CD4-positive, alpha-beta memory T cell (primary cell): ENCODE measurements around the gene EXD1. TPM values are rescaled to one million over a fixed set of nuclear protein-coding genes. Genes with fewer than 3 reads are reported as not detected.
A peak's percentile ranks its signal among the peaks of the same experiment; 100 is the strongest.

Source experiments
- CTCF ChIA-PET: fragments of 350-600 bp; sonication (Branson Sonifier 250); formaldehyde crosslinking; loops from one replicate; lab custom pipeline; 2021; ENCODE audit warnings: inconsistent platforms; ENCODE audit not compliant: partially characterized antibody; lab: Charles Lee
- POLR2A ChIA-PET: fragments of 350-600 bp; sonication (Branson Sonifier 250); formaldehyde crosslinking; loops from one replicate; lab custom pipeline; 2021; ENCODE audit not compliant: partially characterized antibody; lab: Charles Lee
- DNase-seq, 5 donors: peaks; one replicate each; pipeline versions ENCODE4 v3.0.0 to v3.0.0-alpha.2; 2020 to 2022; ENCODE audit warnings: mixed read lengths in 1 of 5
- H3K27ac ChIP-seq: one replicate; pipeline ENCODE4 v1.7.0; 2013; ENCODE audit warnings: low read depth, low read length
- H3K27me3 ChIP-seq: 2 replicates; pipeline ENCODE4 v1.7.0; 2013; ENCODE audit warnings: mild to moderate bottlenecking, low read length, moderate library complexity; ENCODE audit not compliant: insufficient read depth
- H3K36me3 ChIP-seq: 2 replicates; pipeline ENCODE4 v1.7.0; 2013; ENCODE audit warnings: mild to moderate bottlenecking, low read length, moderate library complexity; ENCODE audit not compliant: insufficient read depth
- H3K4me1 ChIP-seq: 2 replicates; pipeline ENCODE4 v1.7.0; 2013; ENCODE audit warnings: mild to moderate bottlenecking, low read length, moderate library complexity; ENCODE audit not compliant: insufficient read depth
- H3K4me3 ChIP-seq, 2 donors: one replicate each; pipeline ENCODE4 v1.7.0; 2013; ENCODE audit warnings: low read length in 2 of 2, mild to moderate bottlenecking in 1 of 2
- H3K9me3 ChIP-seq, 2 donors: one replicate each; pipeline ENCODE4 v1.7.0; 2013; ENCODE audit warnings: low read length in 2 of 2, control low read depth in 1 of 2; ENCODE audit not compliant: control insufficient read depth in 1 of 2
- H3K27ac Mint-ChIP-seq, 7 donors: one replicate each; pipeline ENCODE4 v1.8.0; 2020 to 2021; ENCODE audit warnings: mixed read lengths in 7 of 7, mild to moderate bottlenecking in 6 of 7, inconsistent platforms in 3 of 7, moderate library complexity in 3 of 7
- H3K27me3 Mint-ChIP-seq, 2 donors: one replicate each; pipeline ENCODE4 v1.8.0; 2020 to 2021; ENCODE audit warnings: mixed read lengths in 2 of 2
- H3K36me3 Mint-ChIP-seq, 2 donors: one replicate each; pipeline ENCODE4 v1.8.0; 2020 to 2021; ENCODE audit warnings: mixed read lengths in 2 of 2, inconsistent platforms in 1 of 2, mild to moderate bottlenecking in 1 of 2
- H3K4me1 Mint-ChIP-seq, 4 donors: one replicate each; pipeline ENCODE4 v1.8.0; 2020 to 2021; ENCODE audit warnings: mixed read lengths in 4 of 4, mild to moderate bottlenecking in 1 of 4
- H3K4me3 Mint-ChIP-seq, 8 donors: one replicate each; pipeline ENCODE4 v1.8.0; 2020 to 2021; ENCODE audit warnings: mixed read lengths in 8 of 8, mild to moderate bottlenecking in 7 of 8, moderate library complexity in 6 of 8, inconsistent platforms in 3 of 8
- H3K9me3 Mint-ChIP-seq, 8 donors: one replicate each; pipeline ENCODE4 v1.8.0; 2020 to 2021; ENCODE audit warnings: mixed read lengths in 8 of 8, mild to moderate bottlenecking in 5 of 8, inconsistent platforms in 3 of 8, moderate library complexity in 1 of 8
- intact Hi-C: fragments of 100-400 bp; cut with micrococcal nuclease; formaldehyde crosslinking; loops from one replicate; pipeline ENCODE4 v1.15.1; 2023
- polyA plus RNA-seq, 2 donors: library from polyadenylated mRNA; unstranded; fragments of 300-500 nt; fragmentation: Illumina TruSeq; gene quantifications; one replicate each; pipeline ENCODE4 v1.2.3, GENCODE V29; 2021
- total RNA-seq, 2 experiments: library from RNA; stranded (reverse); gene quantifications; one replicate each; pipeline ENCODE4 v1.2.3, GENCODE V29; 2021

Gene EXD1
- total and polyA plus RNA-seq, 4 experiments from 2014 or later = not detected

DNA sequence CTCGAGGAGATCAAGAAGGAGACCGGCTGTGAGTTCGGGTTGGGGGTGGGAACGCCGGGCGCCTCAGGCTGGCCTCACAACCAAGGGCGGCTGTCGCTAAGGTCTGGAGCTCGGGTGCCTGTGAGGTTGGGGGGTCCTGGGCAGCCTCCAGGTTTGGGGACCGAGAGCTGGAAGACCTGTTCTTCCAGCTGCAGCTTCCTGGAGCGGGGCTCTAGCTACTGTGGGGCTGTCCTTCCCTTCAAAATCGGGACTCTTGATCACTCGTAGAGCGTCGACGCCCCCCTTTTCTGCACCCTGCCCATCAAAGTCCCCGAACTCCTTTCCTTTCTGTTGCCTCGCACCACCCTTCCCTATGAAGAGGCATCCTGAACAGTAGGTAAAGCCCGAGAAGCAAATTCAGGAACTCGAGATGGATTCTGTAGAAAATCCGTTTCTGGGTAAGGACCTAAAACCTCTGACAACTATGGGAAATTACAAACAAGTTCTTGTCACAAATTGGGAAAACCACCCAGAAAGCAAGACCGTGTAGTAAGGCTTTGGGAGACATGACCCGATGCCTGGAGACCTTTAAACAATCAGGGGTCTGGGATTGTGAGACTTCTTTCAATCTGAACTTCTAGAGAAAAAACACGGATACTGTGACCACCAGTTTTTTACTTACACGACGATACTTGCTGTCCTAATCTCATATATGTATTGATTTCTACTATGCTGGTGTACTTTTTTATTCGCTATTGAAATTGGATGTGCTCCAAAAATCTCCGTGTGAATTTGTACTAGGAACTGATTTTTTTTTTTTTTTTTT lies 1.1 kb upstream of the EXD1 start:
- Histone ChIP-seq H3K9me3 (no peaks in the 10 kb centered on the region), H3K36me3 (no peaks in the 10 kb centered on the region), H3K4me1 (peaks cover 28% of the 10 kb centered on the region), H3K27me3 (no peaks in the 10 kb centered on the region), H3K27ac (peak overlapping the region; percentile 81), H3K4me3 (peak overlapping the region; percentile 77 to 83)
- H3K4me3 Mint-ChIP-seq = peak overlapping the region; percentile 89 to 93 (median 90)
- intact Hi-C loops = loop anchor here (1.0 to 5.0 kb wide), 7 partner anchors 52 to 909 kb away; partner anchors contain the start of genes CHAC1, INAFM2, NDUFAF1 and NUSAP1
- POLR2A ChIA-PET = interaction anchor here (0.8 to 2.1 kb wide), 20 partner anchors 11 to 1259 kb away, joined by 3 to 24 read pairs (median 3); partner anchors contain the start of genes CHAC1, INO80, IVD and NDUFAF1
- H3K9me3 Mint-ChIP-seq = no peaks in the 10 kb centered on the region
- DNase-seq = peak in 1 of 5 donors; percentile 4
- CTCF ChIA-PET = interaction anchor here (0.7 to 1.5 kb wide), 15 partner anchors 11 to 924 kb away, joined by 3 to 6 read pairs (median 3); partner anchors contain the start of genes NDUFAF1, NUSAP1, OIP5 and PLCB2
- peak overlapping the region; percentile 94 to 98 (median 97) for H3K27ac Mint-ChIP-seq
- H3K36me3 Mint-ChIP-seq = peaks cover 0 to 4% of the 10 kb centered on the region in 2 donors
- H3K4me1 Mint-ChIP-seq = peaks cover 20 to 42% (median 26%) of the 10 kb centered on the region in 4 donors
- no peaks in the 10 kb centered on the region for H3K27me3 Mint-ChIP-seq

GRCh38 chr15:41230345-41230649 lies 260 bp downstream of the EXD1 start:
- H3K4me1 Mint-ChIP-seq = peaks cover 17 to 42% (median 26%) of the 10 kb centered on the region in 4 donors
- peak overlapping the region; percentile 89 to 93 (median 90) for H3K4me3 Mint-ChIP-seq
- DNase-seq = no peak
- ChIA-PET CTCF (interaction anchor here (0.5 to 1.5 kb wide), 4 partner anchors 56 to 1882 kb away, joined by 3 to 6 read pairs (median 3); no protein-coding TSS in a partner anchor), POLR2A (interaction anchor here (0.9 to 2.1 kb wide), 11 partner anchors 12 to 661 kb away, joined by 3 to 24 read pairs (median 4); partner anchors contain the start of genes INO80, NUSAP1, OIP5 and RPUSD2)
- Histone ChIP-seq H3K4me3 (peak overlapping the region in 1 of 2 donors; percentile 77), H3K4me1 (peaks cover 28% of the 10 kb centered on the region), H3K27ac (peak overlapping the region; percentile 81), H3K36me3 (no peaks in the 10 kb centered on the region), H3K27me3 (no peaks in the 10 kb centered on the region), H3K9me3 (no peaks in the 10 kb centered on the region)
- no peaks in the 10 kb centered on the region for H3K9me3 Mint-ChIP-seq
- peaks cover 0 to 4% of the 10 kb centered on the region in 2 donors for H3K36me3 Mint-ChIP-seq
- peaks cover 0 to 1% of the 10 kb centered on the region in 2 donors for H3K27me3 Mint-ChIP-seq
- intact Hi-C loops = loop anchor here (1.0 to 5.0 kb wide), 5 partner anchors 103 to 908 kb away; partner anchors contain the start of genes INAFM2, INO80, NDUFAF1 and NUSAP1
- peak overlapping the region; percentile 94 to 98 (median 97) for H3K27ac Mint-ChIP-seq

GRCh38 chr15:41219381-41219780 lies 11.2 kb downstream of the EXD1 start:
- no peaks in the 10 kb centered on the region for H3K36me3 ChIP-seq
- Mint-ChIP-seq H3K36me3 (no peaks in the 10 kb centered on the region), H3K27ac (no peak overlapping the region), H3K4me1 (no peaks in the 10 kb centered on the region), H3K9me3 (peaks cover 0 to 2% (median 0%) of the 10 kb centered on the region in 8 donors), H3K4me3 (no peak overlapping the region), H3K27me3 (peaks cover 17 to 28% of the 10 kb centered on the region in 2 donors)
- intact Hi-C loops = no loop called here
- H3K4me1 ChIP-seq = no peaks in the 10 kb centered on the region
- H3K4me3 ChIP-seq = no peak overlapping the region
- ChIA-PET POLR2A (no interaction called here), CTCF (no interaction called here)
- DNase-seq = no peak
- H3K27me3 ChIP-seq = no peaks in the 10 kb centered on the region
- H3K27ac ChIP-seq = no peak overlapping the region
- H3K9me3 ChIP-seq = no peaks in the 10 kb centered on the region

DNA sequence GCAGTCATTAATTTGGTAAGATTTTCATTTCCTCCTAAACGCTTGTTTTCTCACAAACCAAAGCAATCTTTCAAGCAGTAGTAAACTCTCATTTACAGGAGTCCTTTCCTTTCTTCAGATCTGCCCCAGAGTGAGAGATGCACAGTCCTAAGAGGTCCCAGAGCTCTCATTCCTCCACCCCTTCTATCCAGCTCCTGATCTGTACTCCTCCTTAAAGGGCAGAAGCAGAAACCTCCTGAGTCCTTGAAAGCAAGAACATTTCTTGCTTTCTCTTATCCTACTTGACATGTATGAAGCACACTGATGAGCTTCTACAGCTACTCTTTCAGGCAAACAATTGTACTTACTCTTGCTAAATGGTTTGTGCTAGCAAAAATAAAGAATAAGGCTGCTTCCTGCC lies 11.7 kb downstream of the EXD1 start:
- DNase-seq = no peak
- H3K27ac Mint-ChIP-seq = no peak overlapping the region
- H3K27ac ChIP-seq = no peak overlapping the region
- intact Hi-C loops = no loop called here
- POLR2A ChIA-PET = no interaction called here
- H3K4me1 ChIP-seq = no peaks in the 10 kb centered on the region
- no peaks in the 10 kb centered on the region for H3K9me3 ChIP-seq
- H3K4me1 Mint-ChIP-seq = no peaks in the 10 kb centered on the region
- no peaks in the 10 kb centered on the region for H3K27me3 ChIP-seq
- H3K9me3 Mint-ChIP-seq = peaks cover 0 to 2% (median 0%) of the 10 kb centered on the region in 8 donors
- no peaks in the 10 kb centered on the region for H3K36me3 Mint-ChIP-seq
- no peak overlapping the region for H3K4me3 Mint-ChIP-seq
- H3K4me3 ChIP-seq = no peak overlapping the region
- CTCF ChIA-PET = interaction anchor here (1.3 kb wide), 1 partner anchor 14 kb away, joined by 3 read pairs; no protein-coding TSS in a partner anchor
- H3K27me3 Mint-ChIP-seq = peaks cover 17 to 25% of the 10 kb centered on the region in 2 donors
- no peaks in the 10 kb centered on the region for H3K36me3 ChIP-seq

DNA sequence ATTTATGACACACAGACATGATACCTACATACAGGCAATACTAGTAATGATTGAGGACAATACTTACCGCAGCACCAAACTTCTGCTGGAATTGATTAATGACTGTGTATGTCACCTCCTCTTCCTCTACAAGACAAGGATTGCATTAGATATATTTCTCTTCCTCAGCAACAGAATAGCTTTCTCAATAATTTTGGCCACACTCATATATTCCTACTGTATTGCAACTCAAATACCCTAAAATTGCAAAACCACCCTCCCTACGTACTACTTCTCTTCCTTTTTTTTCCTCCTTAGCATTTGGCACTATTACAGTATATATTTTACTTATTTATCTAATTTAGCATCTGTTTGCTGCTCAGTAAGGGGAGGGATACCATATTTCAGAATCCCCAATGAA lies 14.8 kb downstream of the EXD1 start:
- Histone ChIP-seq H3K9me3 (no peaks in the 10 kb centered on the region), H3K27ac (no peak overlapping the region), H3K4me1 (no peaks in the 10 kb centered on the region), H3K4me3 (no peak overlapping the region), H3K36me3 (no peaks in the 10 kb centered on the region), H3K27me3 (no peaks in the 10 kb centered on the region)
- peaks cover 18 to 23% of the 10 kb centered on the region in 2 donors for H3K27me3 Mint-ChIP-seq
- no peak overlapping the region for H3K27ac Mint-ChIP-seq
- intact Hi-C loops = no loop called here
- H3K9me3 Mint-ChIP-seq = no peaks in the 10 kb centered on the region
- CTCF ChIA-PET = no interaction called here
- POLR2A ChIA-PET = no interaction called here
- H3K4me1 Mint-ChIP-seq = no peaks in the 10 kb centered on the region
- no peak for DNase-seq
- no peak overlapping the region for H3K4me3 Mint-ChIP-seq
- no peaks in the 10 kb centered on the region for H3K36me3 Mint-ChIP-seq

- Histone ChIP-seq H3K27me3 (no peaks in the 10 kb centered on the region), H3K36me3 (no peaks in the 10 kb centered on the region), H3K9me3 (no peaks in the 10 kb centered on the region), H3K4me1 (no peaks in the 10 kb centered on the region), H3K4me3 (no peak overlapping the region), H3K27ac (no peak overlapping the region)
- ChIA-PET CTCF (interaction anchor here (0.6 to 1.5 kb wide), 3 partner anchors 10 to 533 kb away, joined by 3 read pairs; partner anchors contain the start of gene VPS18), POLR2A (no interaction called here)
- DNase-seq = no peak
- H3K36me3 Mint-ChIP-seq = no peaks in the 10 kb centered on the region
- peaks cover 4 to 7% of the 10 kb centered on the region in 2 donors for H3K27me3 Mint-ChIP-seq
- intact Hi-C loops = no loop called here
- no peak overlapping the region for H3K4me3 Mint-ChIP-seq
- no peaks in the 10 kb centered on the region for H3K9me3 Mint-ChIP-seq
- no peaks in the 10 kb centered on the region for H3K4me1 Mint-ChIP-seq
- no peak overlapping the region for H3K27ac Mint-ChIP-seq
These were observed 22.7 kb downstream of the EXD1 start for GRCh38 chr15:41207687-41208448.
